SK-N-MC (cell line): Measurements from ENCODE around the gene PCGF3.

Experiments used
- EZH2 ChIP-seq: fragments of 200-600 bp; sonication (generic); IDR thresholded peaks from one replicate; pipeline ENCODE4 v1.6.1; 2017; ENCODE audit warnings: antibody characterized with exemption
- POLR2AphosphoS5 ChIP-seq: IDR thresholded peaks from 2 replicates; pipeline ENCODE4 v1.6.1; 2012; ENCODE audit warnings: mild to moderate bottlenecking, low read depth, low read length, borderline replicate concordance

- TF ChIP-seq POLR2AphosphoS5 (no peak), EZH2 (no peak)
These were observed 6.5 kb downstream of the PCGF3 start for GRCh38 chr4:712093-712492.
